ENCODE measurements around the gene RGL2.
"Not testable (repeated sequence)": the region's sequence is repeated elsewhere in the genome, so short reads cannot be mapped to it uniquely, and the experiment has no call there.

RGL2 gene, protein sequence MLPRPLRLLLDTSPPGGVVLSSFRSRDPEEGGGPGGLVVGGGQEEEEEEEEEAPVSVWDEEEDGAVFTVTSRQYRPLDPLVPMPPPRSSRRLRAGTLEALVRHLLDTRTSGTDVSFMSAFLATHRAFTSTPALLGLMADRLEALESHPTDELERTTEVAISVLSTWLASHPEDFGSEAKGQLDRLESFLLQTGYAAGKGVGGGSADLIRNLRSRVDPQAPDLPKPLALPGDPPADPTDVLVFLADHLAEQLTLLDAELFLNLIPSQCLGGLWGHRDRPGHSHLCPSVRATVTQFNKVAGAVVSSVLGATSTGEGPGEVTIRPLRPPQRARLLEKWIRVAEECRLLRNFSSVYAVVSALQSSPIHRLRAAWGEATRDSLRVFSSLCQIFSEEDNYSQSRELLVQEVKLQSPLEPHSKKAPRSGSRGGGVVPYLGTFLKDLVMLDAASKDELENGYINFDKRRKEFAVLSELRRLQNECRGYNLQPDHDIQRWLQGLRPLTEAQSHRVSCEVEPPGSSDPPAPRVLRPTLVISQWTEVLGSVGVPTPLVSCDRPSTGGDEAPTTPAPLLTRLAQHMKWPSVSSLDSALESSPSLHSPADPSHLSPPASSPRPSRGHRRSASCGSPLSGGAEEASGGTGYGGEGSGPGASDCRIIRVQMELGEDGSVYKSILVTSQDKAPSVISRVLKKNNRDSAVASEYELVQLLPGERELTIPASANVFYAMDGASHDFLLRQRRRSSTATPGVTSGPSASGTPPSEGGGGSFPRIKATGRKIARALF

DNA sequence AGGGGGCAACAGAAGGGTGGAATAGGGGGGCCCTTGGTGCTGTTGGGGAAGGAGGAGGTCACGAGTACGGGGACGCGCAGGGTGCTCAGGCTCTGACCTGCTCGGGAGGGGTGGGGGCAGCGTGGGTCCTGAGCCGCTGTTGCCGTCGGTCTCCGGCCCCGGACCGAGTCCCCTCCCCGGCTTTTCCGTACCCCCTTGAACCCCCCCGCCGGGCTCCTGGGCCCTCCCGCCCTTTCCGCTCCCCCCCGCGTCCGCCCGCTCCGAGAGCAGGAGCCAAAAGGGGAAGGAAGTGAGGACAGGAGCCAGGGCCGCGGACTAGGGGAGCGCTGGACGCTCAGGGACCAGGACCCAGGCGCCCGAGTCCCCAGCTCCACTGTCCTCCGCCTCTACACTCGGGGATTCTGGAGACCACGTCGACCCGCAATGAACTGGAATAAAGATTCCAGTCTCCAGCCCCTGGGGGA is at the start of gene RGL2:
Gene RGL2 (minus strand): TSS at position 170 of the 464 bp plus-strand sequence. CDS start 332 bp downstream, outside the sequence.
- peak; percentile 77 for DNase-seq

DNA sequence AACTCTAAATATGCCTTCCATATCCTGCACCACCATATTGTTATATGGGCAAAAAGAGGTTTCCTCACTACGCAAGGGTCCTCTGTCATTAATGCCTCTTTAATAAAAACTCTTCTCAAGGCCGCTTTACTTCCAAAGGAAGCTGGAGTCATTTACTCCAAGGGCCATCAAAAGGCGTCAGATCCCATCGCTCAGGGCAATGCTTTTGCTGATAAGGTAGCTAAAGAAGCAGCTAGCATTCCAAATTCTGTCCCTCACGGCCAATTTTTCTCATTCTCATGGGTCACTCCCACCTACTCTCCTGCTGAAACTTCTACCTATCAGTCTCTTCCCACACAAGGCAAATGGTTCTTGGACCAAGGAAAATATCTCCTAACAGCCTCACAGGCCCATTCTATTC is 49.1 kb upstream of the RGL2 start:
- no peak for DNase-seq

DNA sequence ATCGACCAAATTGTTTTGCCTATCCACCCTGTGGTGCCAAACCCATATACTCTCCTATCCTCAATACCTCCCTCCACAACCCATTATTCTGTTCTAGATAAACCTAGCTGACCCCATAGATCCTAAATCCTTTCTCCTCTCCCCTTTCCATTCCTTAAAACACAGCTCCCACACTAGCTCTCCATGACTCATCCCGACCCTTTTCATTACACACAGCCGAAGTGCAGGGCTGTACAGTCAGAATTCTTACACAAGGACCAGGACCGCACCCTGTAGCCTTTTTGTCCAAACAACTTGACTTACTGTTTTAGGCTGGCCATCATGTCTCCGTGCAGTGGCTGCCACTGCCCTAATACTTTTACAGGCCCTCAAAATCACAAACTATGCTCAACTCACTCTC is 48.2 kb upstream of the RGL2 start:
- DNase-seq, result not testable (repeated sequence)

DNA sequence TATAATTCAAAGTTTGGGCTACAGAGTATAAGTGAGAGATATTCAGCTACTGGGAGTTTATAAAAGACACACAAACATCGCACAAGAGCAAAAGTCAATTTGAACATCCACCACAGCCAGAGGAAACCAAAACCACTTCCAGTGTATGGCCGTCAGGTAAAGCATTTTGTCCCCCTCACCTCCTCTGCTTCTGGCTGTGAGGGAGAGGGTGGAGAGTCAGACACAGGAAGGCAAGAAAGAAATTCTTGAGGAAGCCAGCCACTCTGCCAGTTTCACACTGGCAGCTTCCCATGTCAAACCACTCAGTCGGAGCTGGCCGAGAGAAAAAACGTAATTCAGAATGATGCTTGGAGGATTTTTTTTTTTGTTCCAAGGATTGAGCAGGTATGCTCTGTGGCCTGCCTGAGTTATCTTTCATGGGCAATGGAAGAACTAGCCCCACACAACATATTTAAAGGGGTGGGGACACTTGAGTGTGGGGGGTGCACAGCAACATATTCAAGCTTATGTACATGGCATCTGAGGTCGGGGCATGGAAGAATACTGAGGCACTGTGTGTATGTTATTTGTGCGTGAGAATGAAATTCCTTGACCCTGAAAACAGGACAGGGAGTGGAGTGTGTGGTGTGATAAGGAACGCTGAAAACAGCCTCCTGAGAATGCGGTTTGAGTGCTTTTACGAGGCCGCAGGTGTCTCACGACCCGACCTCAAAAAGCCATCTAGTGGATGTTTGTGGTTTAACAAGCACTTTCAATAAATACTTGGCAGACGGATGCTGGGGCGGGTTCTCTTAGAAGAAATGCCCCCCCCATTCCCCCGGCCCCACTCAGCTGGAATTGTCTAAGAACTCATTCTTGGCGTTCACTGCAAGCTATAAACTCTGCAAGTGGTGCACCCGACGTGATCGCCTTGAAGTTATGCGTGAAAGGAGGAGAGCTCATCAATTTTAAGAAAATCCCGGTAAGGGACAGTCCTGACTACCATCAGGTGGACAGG is 46.3 kb upstream of the RGL2 start:
- DNase-seq, result peak; percentile 36

DNA sequence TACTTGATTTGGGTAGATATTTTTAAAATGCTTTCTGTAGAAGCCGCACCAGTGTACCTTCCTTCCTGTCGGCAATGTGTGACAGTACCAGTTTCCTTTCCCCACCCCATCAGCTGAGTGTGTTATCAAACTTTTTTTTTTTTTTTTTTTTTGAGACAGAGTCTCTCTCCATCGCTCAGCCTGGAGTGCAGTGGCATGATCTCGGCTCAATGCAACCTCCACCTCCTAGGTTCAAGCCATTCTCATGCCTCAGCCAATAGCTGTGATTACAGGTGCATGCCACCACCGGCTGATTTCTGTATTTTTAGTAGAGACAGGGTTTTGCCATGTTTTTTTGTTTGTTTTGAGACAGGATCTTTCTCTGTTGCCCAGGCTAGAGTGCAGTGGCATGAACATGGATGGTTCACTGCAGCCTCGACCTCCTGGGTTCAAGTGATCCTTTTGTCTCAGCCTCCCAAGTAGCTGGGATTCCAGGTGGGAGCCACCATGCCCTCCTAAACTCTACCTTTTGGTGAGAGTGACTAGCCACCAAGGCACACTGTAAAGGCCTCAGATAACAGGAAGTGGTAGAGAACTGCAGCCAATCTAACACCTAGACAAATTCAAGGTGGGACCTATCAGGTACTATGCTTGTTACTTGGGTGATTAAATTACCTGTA is 45.3 kb upstream of the RGL2 start:
- DNase-seq, result no peak

DNA sequence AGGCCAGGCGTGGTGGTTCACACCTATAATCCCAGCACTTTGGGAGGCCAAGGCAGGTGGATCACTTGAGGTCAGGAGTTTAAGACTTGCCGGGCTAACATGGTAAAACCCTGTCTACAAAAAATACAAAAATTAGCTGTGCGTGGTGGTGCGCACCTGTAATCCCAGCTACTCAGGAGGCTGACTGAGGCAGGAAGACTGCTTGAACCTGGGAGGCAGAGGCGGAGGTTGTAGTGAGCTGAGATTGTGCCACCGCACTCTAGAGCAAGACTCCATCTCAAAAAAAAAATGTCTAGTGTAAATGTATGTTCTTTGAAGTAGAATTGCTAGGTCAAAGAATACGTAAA is 44.8 kb upstream of the RGL2 start:
- DNase-seq, result not testable (repeated sequence)

DNA sequence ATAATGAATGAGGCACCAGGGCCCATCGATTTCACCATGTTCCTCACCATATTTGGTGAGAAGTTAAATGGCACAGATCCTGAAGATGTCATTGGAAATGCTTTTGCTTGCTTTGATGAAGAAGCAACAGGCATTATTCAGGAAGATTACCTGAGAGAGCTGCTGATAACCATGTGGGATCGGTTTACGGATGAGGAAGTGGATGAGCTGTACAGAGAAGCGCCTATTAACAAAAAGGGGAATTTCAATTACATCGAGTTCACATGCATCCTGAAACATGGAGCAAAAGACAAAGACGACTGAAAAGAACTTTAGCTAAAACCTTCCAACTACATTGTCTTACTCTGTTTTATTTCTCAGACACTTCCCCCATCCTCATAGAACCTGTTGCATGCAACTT is 40.5 kb upstream of the RGL2 start:
- DNase-seq, result no peak

DNA sequence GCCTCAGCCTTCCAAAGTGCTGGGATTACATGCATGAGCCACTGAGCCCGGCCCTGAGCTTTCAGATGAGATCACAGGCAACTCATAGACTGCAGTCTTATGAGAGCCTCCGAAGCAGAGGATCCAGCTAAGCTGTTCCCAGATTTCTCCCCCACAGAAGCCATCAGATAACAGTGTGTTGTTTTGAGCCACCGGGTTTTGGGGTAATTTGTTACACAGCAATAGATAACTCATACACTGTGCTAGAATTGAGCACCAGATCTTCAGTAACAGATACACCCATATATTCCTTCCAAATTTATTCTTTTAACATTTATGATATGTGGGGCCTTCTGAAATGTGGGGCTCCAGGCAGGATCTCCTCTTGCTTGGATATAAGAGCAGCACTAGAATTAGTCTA is 37.8 kb upstream of the RGL2 start:
- no peak for DNase-seq

DNA sequence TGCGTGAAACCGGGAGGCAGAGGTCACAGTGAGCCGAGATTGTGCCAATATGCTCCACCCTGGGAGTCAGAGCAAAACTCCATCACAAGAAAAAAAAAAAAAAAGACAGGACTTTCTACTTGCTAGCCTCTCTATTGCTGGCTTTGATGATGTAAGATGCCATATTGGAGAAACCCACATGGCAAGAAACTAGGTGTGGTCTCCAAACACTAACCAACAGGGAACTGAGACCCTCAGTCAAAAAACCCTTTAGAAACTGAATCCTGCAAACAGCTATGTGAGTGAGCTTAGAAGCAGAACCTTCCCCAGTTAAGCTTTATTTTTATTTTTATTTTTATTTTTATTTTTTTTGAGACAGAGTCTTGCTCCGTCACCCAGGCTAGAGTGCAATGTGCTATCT is 37.2 kb upstream of the RGL2 start:
- no peak for DNase-seq

DNA sequence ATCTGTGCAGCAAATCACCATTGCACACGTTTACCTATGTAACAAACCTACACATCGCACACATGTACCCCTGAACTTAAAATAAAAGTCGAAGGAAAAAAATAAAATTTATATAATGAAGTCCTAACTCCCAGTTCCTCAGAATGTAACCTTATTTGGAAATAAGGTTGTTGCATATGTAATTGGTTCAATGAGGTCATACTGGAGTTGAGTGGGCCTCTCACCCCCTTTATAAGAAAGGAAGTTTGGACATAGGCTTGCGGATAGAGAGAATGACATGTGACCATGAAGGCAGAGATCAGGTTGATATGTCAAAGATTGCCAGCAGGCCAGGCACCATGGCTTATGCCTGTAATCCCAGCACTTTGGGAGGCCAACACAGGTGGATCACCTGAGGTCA is 34.9 kb upstream of the RGL2 start:
- DNase-seq, result no peak

DNA sequence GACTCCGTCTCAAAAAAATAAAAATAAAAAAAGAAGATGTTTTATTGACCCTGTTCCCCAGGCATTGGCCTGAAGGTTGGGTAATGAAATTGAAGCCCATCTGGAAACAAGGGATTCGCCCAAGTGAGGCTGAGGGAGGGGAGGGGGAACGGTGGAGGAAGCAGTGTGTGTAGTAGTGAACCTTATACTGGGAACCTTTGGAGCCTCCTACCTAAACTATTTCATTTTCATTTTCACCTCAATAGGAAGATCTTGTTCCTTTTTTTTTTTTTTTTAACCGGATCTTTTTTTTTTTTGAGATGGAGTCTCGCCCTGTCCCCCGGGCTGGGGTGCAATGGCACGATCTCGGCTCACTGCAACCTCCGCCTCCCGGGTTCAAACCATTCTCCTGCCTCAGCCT is 32.0 kb upstream of the RGL2 start:
- DNase-seq, result no peak

DNA sequence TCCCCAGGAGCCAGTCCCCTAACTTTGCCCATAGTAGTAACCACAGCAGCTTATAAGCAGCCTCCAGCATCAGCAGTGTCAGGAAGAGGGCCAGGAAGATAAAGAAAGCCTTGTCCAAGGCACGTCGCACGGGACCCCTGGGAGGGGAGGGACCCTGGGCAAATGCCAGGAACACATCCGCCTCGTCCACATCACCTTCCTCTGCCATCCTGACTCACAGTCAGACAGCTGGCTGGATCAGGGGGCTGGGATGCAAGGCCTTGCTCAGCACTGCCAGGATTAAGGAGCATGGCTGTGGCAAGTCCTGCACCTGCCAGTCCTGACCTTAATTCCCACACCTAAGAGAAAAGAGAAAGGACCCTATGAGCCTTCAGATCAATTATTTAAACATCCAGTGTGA is 30.3 kb upstream of the RGL2 start:
- DNase-seq, result no peak

DNA sequence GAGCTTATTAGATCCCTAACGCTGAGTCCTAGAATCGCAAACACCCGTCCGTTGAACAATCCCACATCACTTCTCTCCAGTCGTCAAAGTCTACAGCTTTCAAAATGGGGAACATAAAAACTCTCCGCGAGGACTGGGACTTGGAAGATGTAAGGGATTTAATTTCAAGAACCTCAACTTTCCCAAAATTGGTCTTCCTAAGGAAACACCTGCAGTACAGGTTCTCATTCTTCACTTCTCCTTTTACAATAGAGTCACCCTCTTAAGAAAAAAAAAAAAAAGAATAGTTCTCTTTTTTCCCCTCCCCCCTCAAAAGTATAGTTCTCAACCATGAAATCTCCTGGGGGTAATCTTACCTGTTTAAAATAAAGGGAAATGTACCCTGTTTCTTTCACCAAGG is 25.4 kb upstream of the RGL2 start:
- DNase-seq, result peak; percentile 9

DNA sequence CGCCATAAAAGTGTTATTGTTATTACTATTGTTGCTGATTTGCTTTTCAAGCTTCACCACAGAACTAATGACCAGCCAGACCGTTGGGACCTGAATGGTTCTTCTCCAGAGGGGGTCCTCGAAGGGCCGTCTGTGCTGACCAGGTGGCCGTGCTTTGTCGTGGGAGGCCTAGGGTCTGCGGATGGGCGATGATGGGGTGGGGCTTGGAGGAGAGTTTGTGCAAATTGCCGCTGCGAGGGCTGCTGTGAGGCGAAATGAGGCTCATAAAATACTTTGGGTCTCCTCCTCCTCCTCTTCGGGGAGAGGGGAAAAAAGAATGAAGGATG is 24.8 kb upstream of the RGL2 start:
- DNase-seq, result no peak

DNA sequence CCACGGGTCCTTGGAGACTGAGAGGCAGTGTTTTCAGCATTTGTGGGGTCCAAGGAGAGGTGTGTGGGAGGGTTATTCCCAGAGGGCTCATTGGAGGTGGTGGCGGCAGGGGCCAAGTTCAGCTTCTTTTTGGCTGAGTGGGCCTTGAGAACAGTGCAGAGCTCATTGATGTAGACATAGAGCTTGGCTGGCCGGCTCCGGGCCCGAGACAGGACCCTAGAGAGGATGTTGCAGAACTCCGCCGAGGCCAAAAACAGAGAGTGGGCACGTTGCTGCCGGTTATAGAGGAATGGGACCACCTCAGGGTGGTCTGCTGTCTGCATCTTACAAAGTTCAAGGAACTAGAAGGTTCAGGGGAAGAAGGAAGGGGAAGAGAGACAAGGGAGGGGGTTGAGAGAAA is 22.5 kb upstream of the RGL2 start:
- no peak for DNase-seq

DNA sequence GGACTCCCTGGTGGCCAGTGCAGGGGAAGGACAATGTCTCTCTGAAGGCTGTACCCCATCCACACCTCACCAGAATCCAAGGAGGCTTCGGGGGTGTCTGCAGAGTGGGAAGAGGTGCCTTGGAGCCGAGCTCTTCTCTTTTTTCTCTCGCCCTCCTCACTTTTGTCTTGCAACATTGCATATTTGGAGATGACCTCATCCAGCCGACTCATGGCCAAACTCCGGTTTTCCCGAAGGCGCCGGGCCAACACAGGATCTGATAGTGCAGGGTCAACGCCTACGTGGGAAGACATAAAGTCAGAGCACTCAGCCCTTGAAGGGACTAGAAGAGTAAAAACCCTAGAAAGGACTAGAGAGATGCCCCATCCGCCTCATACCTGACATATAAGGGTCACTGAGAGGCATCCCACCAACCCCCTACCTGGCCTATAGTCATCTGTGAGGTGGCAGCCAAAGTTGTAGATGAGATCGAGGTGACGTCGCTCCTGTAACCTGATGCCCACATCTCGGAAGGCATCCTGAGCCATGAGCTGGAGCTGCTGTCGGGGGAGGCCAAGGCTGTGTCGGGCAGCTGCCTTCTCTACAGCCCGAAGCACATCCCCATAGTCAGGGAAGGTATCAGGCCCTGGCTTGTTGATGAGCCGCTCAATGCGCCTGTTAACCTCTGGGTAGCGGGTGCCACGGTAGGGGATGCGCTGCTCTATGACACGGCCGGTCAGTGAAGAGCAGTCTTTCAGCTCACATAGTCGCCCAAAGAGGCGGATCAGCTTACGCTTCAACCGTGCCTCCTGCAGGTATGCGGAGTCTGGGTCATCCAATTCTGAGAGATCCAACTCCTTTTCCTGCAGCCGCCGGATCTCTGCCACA is 21.8 kb upstream of the RGL2 start:
- DNase-seq, result no peak

DNA sequence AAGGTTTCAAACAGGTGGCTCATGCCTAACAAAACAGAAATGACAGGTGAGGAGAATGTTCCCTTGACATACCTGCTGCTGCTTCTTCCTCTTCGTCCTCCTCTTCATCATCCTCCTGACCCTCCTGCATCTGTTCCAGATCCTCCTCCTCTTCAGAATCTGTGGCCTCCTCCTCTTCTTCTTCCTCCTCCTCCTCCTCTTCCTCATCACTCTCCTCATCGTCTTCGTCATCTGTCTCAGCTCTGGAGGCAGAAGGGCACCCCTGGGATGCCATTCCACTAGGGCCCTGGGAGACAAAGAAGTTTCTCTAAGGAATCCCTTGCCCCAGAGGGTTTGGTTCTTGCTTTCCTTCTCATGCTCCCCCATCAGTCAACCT is 21.2 kb upstream of the RGL2 start:
- DNase-seq, result no peak

DNA sequence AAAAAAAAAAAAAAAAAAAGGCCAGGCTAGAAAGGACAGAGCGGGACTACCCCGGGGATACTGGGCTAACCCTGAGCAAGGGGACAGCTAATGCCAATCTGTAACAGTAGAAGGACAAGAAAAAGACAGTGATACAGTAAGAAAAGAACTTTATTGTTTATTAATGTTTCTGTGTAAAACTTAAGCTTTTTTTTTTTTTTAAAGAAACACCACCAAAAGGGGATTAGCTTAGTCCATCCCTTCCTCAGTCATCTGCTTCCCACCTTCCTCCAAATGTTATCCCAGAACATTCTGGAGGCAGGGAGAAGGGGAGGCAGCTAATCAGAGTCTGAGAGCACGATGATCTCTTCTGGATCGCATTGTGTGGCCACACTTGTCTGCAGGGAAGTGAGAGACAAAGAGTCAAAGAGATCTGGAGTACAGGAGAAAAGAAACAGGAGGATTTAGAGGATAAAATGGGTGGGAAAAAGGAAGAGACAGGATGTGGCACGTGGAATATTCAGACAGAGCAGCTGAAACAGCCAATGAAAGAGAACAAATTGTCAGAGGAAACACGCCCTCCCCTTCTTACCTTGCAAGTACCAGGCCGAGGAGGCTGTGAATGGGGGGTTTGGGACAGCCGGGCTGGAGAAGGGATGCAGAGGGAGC is 19.8 kb upstream of the RGL2 start:
- no peak for DNase-seq

DNA sequence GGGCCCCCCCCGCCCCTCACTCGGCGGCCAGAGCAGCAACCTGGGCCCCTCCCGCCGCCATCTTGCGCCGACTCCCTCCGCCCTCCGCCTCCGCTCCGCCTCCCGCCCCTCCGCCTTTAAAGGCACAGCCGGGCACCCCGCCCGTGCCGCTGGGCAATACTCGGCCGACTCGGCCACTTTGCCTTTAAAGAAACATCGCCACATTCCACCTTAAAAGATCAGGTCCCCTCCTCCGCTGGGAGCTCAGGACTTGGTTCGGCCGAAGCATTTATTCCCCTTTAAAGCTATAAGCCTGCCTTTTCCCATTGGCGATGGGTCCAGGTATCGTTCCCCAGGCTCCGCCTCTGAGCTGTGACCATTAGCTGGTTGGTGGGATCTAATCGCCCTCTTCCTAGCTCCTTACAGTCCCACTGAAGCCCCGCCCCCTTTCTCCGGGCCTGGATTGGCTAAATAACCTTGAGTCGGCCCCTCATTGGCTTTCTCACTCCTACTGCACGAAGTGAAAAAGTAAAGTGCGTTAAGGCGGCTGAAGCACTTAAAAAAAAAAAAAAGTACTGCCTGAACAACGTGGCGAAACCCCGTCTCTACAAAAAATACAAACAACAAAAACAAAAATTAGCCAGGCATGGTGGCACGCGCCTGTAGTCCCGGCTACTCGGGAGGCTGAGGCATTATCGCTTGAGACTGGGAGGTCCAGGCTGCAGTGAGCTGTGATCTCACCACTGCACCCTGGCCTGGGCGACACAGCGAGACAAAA is 19.1 kb upstream of the RGL2 start, which contains the start of gene ZBTB22:
Gene ZBTB22 (minus strand): TSS at position 76 of the 757 bp plus-strand sequence. CDS start 828 bp downstream, outside the sequence.
- DNase-seq, result peak; percentile 87

DNA sequence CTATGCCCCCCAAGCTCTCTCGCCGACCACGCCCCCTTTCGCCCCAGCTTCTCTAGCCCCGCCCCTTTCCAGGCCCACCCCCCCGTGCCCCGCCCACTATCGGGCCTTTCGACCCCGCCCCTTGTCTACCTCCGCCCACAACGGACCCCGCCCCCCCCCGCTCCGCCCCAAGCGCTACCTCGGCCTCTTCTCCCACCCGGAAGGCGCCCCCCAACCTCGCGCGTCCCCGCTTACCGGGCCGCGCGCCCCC is 18.6 kb upstream of the RGL2 start:
- DNase-seq, result no peak

Data from GF-D8 (cell line).